Measurements from ENCODE around the gene APOC4. TPM values are rescaled to one million over a fixed set of nuclear protein-coding genes. Genes with fewer than 3 reads are reported as not detected.

APOC4 gene
- total RNA-seq, 3 donors from 2014 or later = not detected

GRCh38 chr19:44943801-44944249 lies 1.8 kb downstream of the APOC4 start:
- no peak for ATAC-seq
- Mint-ChIP-seq H3K27me3 (ENCODE audit: low read depth) (no peaks in the 10 kb centered on the region), H3K4me3 (no peak overlapping the region), H3K4me1 (ENCODE audit: low read depth) (no peaks in the 10 kb centered on the region), H3K9me3 (no peaks in the 10 kb centered on the region), H3K36me3 (ENCODE audit: insufficient read depth) (no peaks in the 10 kb centered on the region)
- DNase-seq = no peak

- Mint-ChIP-seq H3K4me3 (no peak overlapping the region), H3K27me3 (ENCODE audit: low read depth) (no peaks in the 10 kb centered on the region), H3K9me3 (no peaks in the 10 kb centered on the region), H3K36me3 (ENCODE audit: insufficient read depth) (no peaks in the 10 kb centered on the region), H3K4me1 (ENCODE audit: low read depth) (peaks cover 2% of the 10 kb centered on the region)
- DNase-seq (no peak), ATAC-seq (no peak)
Measured at GRCh38 chr19:44947041-44947581, 5.1 kb downstream of the APOC4 start.

GRCh38 chr19:44948237-44948636 lies 6.2 kb downstream of the APOC4 start:
- no peak overlapping the region for H3K4me3 Mint-ChIP-seq

GRCh38 chr19:44948763-44949374 lies 6.8 kb downstream of the APOC4 start:
- H3K4me1 Mint-ChIP-seq (ENCODE audit: low read depth) = peaks cover 3% of the 10 kb centered on the region
- H3K4me3 Mint-ChIP-seq = no peak overlapping the region
- no peak for ATAC-seq
- H3K36me3 Mint-ChIP-seq (ENCODE audit: insufficient read depth) = no peaks in the 10 kb centered on the region
- H3K27me3 Mint-ChIP-seq (ENCODE audit: low read depth) = no peaks in the 10 kb centered on the region
- H3K9me3 Mint-ChIP-seq = no peaks in the 10 kb centered on the region
- DNase-seq = no peak

More at GRCh38 chr19:44948237-44948636, 6.2 kb downstream of the APOC4 start:
- H3K9me3 Mint-ChIP-seq = no peaks in the 10 kb centered on the region
- no peak for DNase-seq
- H3K27me3 Mint-ChIP-seq (ENCODE audit: low read depth) = no peaks in the 10 kb centered on the region
- no peaks in the 10 kb centered on the region for H3K36me3 Mint-ChIP-seq (ENCODE audit: insufficient read depth)
- H3K4me1 Mint-ChIP-seq (ENCODE audit: low read depth) = peaks cover 2% of the 10 kb centered on the region
- no peak for ATAC-seq

GRCh38 chr19:44949550-44949949 lies 7.5 kb downstream of the APOC4 start:
- Mint-ChIP-seq H3K4me1 (ENCODE audit: low read depth) (peaks cover 7% of the 10 kb centered on the region), H3K36me3 (ENCODE audit: insufficient read depth) (no peaks in the 10 kb centered on the region), H3K9me3 (no peaks in the 10 kb centered on the region)

GRCh38 chr19:44951179-44952159 lies 9.4 kb downstream of the APOC4 start:
- DNase-seq (peak; percentile 52), ATAC-seq (no peak)
- H3K36me3 Mint-ChIP-seq (ENCODE audit: insufficient read depth) = peaks cover 3% of the 10 kb centered on the region
- H3K4me3 Mint-ChIP-seq = no peak overlapping the region
- H3K9me3 Mint-ChIP-seq = no peaks in the 10 kb centered on the region
- H3K27me3 Mint-ChIP-seq (ENCODE audit: low read depth) = no peaks in the 10 kb centered on the region
- peaks cover 17% of the 10 kb centered on the region for H3K4me1 Mint-ChIP-seq (ENCODE audit: low read depth)

More at GRCh38 chr19:44949550-44949949, 7.5 kb downstream of the APOC4 start:
- Mint-ChIP-seq H3K27me3 (ENCODE audit: low read depth) (no peaks in the 10 kb centered on the region), H3K4me3 (no peak overlapping the region)
- no peak for ATAC-seq
- no peak for DNase-seq

GRCh38 chr19:44954278-44954648 lies 12.2 kb downstream of the APOC4 start:
- ATAC-seq (no peak), DNase-seq (no peak)
- peaks cover 3% of the 10 kb centered on the region for H3K36me3 Mint-ChIP-seq (ENCODE audit: insufficient read depth)
- peak overlapping the region; percentile 97 for H3K4me3 Mint-ChIP-seq
- H3K4me1 Mint-ChIP-seq (ENCODE audit: low read depth) = peaks cover 40% of the 10 kb centered on the region
- H3K9me3 Mint-ChIP-seq = no peaks in the 10 kb centered on the region
- no peaks in the 10 kb centered on the region for H3K27me3 Mint-ChIP-seq (ENCODE audit: low read depth)

GRCh38 chr19:44954649-44955504 lies 12.8 kb downstream of the APOC4 start, which contains the start of gene CLPTM1:
CLPTM1 (plus strand) TSS chr19:44955380; CDS start chr19:44955396, 16 bp downstream.
- Mint-ChIP-seq H3K27me3 (ENCODE audit: low read depth) (no peaks in the 10 kb centered on the region), H3K4me1 (ENCODE audit: low read depth) (peaks cover 46% of the 10 kb centered on the region), H3K4me3 (peak within 1 kb of the TSS; percentile 97), H3K9me3 (no peaks in the 10 kb centered on the region), H3K36me3 (ENCODE audit: insufficient read depth) (peaks cover 5% of the 10 kb centered on the region)
- DNase-seq = peak; percentile 96
- ATAC-seq = peak; percentile 93 to 94

GRCh38 chr19:44955505-44956439 lies 13.7 kb downstream of the APOC4 start:
- no peaks in the 10 kb centered on the region for H3K9me3 Mint-ChIP-seq
- ATAC-seq = peak; percentile 25 to 39

GRCh38 chr19:44957526-44957925 lies 15.5 kb downstream of the APOC4 start:
- DNase-seq (no peak), ATAC-seq (no peak)
- Mint-ChIP-seq H3K27me3 (ENCODE audit: low read depth) (no peaks in the 10 kb centered on the region), H3K4me1 (ENCODE audit: low read depth) (peaks cover 57% of the 10 kb centered on the region), H3K4me3 (peak overlapping the region; percentile 97), H3K36me3 (ENCODE audit: insufficient read depth) (peaks cover 13% of the 10 kb centered on the region), H3K9me3 (no peaks in the 10 kb centered on the region)

More at GRCh38 chr19:44955505-44956439, 13.7 kb downstream of the APOC4 start:
- Mint-ChIP-seq H3K27me3 (ENCODE audit: low read depth) (no peaks in the 10 kb centered on the region), H3K36me3 (ENCODE audit: insufficient read depth) (peaks cover 6% of the 10 kb centered on the region), H3K4me1 (ENCODE audit: low read depth) (peaks cover 54% of the 10 kb centered on the region), H3K4me3 (peak overlapping the region; percentile 97)
- DNase-seq = no peak

GRCh38 chr19:44958090-44958489 lies 16.1 kb downstream of the APOC4 start:
- ATAC-seq (no peak), DNase-seq (no peak)
- H3K27me3 Mint-ChIP-seq (ENCODE audit: low read depth) = no peaks in the 10 kb centered on the region
- peaks cover 57% of the 10 kb centered on the region for H3K4me1 Mint-ChIP-seq (ENCODE audit: low read depth)
- H3K4me3 Mint-ChIP-seq = no peak overlapping the region
- H3K36me3 Mint-ChIP-seq (ENCODE audit: insufficient read depth) = peaks cover 13% of the 10 kb centered on the region
- no peaks in the 10 kb centered on the region for H3K9me3 Mint-ChIP-seq

GRCh38 chr19:44959691-44960090 lies 17.7 kb downstream of the APOC4 start:
- H3K36me3 Mint-ChIP-seq (ENCODE audit: insufficient read depth) = peaks cover 16% of the 10 kb centered on the region
- no peak for ATAC-seq
- H3K27me3 Mint-ChIP-seq (ENCODE audit: low read depth) = no peaks in the 10 kb centered on the region
- DNase-seq = no peak
- no peaks in the 10 kb centered on the region for H3K9me3 Mint-ChIP-seq
- no peak overlapping the region for H3K4me3 Mint-ChIP-seq
- peaks cover 51% of the 10 kb centered on the region for H3K4me1 Mint-ChIP-seq (ENCODE audit: low read depth)

All from activated T-cell treated with anti-CD3 and anti-CD28 coated beads, Interleukin-2, amount 50 U/mL, for 4 hours (primary cell).